K562 (cell line): ENCODE measurements around the gene IER3IP1. TPM values are rescaled to one million over a fixed set of nuclear protein-coding genes. Genes with fewer than 3 reads are reported as not detected.
A peak's percentile ranks its signal among the peaks of the same experiment; 100 is the strongest.

ENCODE experiments used
- GATA2 ChIP-seq: sonication (generic); formaldehyde crosslinking; IDR thresholded peaks from 2 replicates; pipeline ENCODE4 v1.4.0; 2020; ENCODE audit warnings: mild to moderate bottlenecking, missing genetic modification reagents
- NBN ChIP-seq: fragments of 450-650 bp; IDR thresholded peaks from 2 replicates; pipeline ENCODE4 v1.6.1; 2016; ENCODE audit warnings: low read depth, mild to moderate bottlenecking
- SMARCA4 ChIP-seq: fragments of 450-650 bp; IDR thresholded peaks from 2 replicates; pipeline ENCODE4 v1.6.1; 2016
- ZNF212 ChIP-seq: fragments of 450-650 bp; formaldehyde crosslinking; IDR thresholded peaks from 2 replicates; pipeline ENCODE4 v1.4.0; 2020; ENCODE audit warnings: mild to moderate bottlenecking
- ZSCAN29 ChIP-seq: fragments of 450-650 bp; IDR thresholded peaks from 2 replicates; pipeline ENCODE4 v1.6.1; 2017
- polyA plus RNA-seq, 8 experiments: library from polyadenylated mRNA; depleted of rRNA in 4 of 8; stranded (reverse) in 5 of 8; unstranded in 3 of 8; fragments of >200 nt; fragmentation: Nextera tagmentation in 2 of 8; fragmentation: Illumina TruSeq in 1 of 8; extraction: Ambion mirVana in 2 of 8; extraction: Trizol in 1 of 8; gene quantifications; 2 replicates each; pipeline versions ENCODE4 v1.2.1 to v1.2.3, GENCODE V29; 2011 to 2014; ENCODE audit warnings: inconsistent platforms in 1 of 8, missing spikeins in 1 of 8
- total RNA-seq, 7 experiments: library from RNA; depleted of rRNA in 6 of 7; stranded (reverse); fragments of >200 nt in 6 of 7; fragmentation: Illumina TruSeq in 2 of 7; extraction: Trizol in 2 of 7; gene quantifications; 2 replicates each; pipeline versions ENCODE4 v1.2.1 to v1.2.3, GENCODE V29; 2011 to 2021; ENCODE audit warnings: low replicate concordance in 1 of 7
- TF ChIP-seq, protein P1 (sequence below): fragments of 450-650 bp; IDR thresholded peaks from 2 replicates; pipeline ENCODE4 v1.6.1; 2016; ENCODE audit warnings: mild to moderate bottlenecking, moderate library complexity
- TF ChIP-seq, protein P2 (sequence below): fragments of 450-650 bp; IDR thresholded peaks from 2 replicates; pipeline ENCODE4 v1.6.1; 2017; ENCODE audit warnings: antibody characterized with exemption, mild to moderate bottlenecking
- TF ChIP-seq, protein P3 (sequence below), 2 experiments: IDR thresholded peaks in 1 of 2; conservative IDR thresholded peaks in 1 of 2; 2 replicates each; pipeline ENCODE4 v1.6.1; 2016; ENCODE audit warnings: low read depth in 2 of 2, mild to moderate bottlenecking in 1 of 2, missing compliant biosample characterization in 1 of 2, missing genetic modification characterization in 1 of 2, moderate library complexity in 1 of 2

The IER3IP1 gene
- total and polyA plus RNA-seq, 9 of the 15 experiments (the other 6 are each of a cell fraction or from before 2014, with no cell fraction given), result 9.0 to 38.2 (median 19.9) TPM

DNA sequence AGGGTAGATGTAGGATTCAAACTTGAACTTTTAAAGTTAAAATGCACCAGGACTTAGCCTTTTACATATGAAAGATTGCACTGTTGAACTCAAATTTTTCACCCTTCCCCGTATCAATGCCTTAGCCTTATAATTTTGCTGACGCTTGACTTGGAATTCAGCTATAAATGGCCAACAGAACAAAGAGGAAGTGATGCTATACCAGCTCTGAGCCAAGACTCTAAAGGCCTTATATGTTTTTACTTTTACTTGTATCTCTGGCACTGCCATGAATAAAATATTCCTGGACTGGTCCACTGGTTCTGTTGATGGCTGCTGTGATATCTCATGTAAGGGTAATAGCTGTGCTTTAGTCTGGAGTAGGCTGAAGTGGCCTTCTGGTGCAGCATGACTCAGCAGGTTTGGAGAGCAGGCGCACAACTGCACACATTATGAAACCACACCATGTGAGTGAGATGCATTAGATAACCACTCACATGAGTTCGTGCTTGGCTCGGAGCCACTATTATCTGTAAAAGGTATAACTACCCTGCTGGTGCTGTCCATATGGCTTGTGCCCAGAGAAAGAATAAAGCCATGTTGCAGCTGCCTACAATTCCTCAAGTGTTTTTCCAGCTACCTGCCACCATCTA lies 8.4 kb upstream of the IER3IP1 start (continued):
- TF ChIP-seq, protein P1, sequence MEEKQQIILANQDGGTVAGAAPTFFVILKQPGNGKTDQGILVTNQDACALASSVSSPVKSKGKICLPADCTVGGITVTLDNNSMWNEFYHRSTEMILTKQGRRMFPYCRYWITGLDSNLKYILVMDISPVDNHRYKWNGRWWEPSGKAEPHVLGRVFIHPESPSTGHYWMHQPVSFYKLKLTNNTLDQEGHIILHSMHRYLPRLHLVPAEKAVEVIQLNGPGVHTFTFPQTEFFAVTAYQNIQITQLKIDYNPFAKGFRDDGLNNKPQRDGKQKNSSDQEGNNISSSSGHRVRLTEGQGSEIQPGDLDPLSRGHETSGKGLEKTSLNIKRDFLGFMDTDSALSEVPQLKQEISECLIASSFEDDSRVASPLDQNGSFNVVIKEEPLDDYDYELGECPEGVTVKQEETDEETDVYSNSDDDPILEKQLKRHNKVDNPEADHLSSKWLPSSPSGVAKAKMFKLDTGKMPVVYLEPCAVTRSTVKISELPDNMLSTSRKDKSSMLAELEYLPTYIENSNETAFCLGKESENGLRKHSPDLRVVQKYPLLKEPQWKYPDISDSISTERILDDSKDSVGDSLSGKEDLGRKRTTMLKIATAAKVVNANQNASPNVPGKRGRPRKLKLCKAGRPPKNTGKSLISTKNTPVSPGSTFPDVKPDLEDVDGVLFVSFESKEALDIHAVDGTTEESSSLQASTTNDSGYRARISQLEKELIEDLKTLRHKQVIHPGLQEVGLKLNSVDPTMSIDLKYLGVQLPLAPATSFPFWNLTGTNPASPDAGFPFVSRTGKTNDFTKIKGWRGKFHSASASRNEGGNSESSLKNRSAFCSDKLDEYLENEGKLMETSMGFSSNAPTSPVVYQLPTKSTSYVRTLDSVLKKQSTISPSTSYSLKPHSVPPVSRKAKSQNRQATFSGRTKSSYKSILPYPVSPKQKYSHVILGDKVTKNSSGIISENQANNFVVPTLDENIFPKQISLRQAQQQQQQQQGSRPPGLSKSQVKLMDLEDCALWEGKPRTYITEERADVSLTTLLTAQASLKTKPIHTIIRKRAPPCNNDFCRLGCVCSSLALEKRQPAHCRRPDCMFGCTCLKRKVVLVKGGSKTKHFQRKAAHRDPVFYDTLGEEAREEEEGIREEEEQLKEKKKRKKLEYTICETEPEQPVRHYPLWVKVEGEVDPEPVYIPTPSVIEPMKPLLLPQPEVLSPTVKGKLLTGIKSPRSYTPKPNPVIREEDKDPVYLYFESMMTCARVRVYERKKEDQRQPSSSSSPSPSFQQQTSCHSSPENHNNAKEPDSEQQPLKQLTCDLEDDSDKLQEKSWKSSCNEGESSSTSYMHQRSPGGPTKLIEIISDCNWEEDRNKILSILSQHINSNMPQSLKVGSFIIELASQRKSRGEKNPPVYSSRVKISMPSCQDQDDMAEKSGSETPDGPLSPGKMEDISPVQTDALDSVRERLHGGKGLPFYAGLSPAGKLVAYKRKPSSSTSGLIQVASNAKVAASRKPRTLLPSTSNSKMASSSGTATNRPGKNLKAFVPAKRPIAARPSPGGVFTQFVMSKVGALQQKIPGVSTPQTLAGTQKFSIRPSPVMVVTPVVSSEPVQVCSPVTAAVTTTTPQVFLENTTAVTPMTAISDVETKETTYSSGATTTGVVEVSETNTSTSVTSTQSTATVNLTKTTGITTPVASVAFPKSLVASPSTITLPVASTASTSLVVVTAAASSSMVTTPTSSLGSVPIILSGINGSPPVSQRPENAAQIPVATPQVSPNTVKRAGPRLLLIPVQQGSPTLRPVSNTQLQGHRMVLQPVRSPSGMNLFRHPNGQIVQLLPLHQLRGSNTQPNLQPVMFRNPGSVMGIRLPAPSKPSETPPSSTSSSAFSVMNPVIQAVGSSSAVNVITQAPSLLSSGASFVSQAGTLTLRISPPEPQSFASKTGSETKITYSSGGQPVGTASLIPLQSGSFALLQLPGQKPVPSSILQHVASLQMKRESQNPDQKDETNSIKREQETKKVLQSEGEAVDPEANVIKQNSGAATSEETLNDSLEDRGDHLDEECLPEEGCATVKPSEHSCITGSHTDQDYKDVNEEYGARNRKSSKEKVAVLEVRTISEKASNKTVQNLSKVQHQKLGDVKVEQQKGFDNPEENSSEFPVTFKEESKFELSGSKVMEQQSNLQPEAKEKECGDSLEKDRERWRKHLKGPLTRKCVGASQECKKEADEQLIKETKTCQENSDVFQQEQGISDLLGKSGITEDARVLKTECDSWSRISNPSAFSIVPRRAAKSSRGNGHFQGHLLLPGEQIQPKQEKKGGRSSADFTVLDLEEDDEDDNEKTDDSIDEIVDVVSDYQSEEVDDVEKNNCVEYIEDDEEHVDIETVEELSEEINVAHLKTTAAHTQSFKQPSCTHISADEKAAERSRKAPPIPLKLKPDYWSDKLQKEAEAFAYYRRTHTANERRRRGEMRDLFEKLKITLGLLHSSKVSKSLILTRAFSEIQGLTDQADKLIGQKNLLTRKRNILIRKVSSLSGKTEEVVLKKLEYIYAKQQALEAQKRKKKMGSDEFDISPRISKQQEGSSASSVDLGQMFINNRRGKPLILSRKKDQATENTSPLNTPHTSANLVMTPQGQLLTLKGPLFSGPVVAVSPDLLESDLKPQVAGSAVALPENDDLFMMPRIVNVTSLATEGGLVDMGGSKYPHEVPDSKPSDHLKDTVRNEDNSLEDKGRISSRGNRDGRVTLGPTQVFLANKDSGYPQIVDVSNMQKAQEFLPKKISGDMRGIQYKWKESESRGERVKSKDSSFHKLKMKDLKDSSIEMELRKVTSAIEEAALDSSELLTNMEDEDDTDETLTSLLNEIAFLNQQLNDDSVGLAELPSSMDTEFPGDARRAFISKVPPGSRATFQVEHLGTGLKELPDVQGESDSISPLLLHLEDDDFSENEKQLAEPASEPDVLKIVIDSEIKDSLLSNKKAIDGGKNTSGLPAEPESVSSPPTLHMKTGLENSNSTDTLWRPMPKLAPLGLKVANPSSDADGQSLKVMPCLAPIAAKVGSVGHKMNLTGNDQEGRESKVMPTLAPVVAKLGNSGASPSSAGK, result peak; percentile 54
- TF ChIP-seq SMARCA4 (peak; percentile 60; the same call in 1 of the 2 replicates), NBN (0 out of 2 replicates have a peak, but pooled peaks have one; percentile 21), GATA2 (CRISPR knock-in tag) (peak; percentile 85), ZSCAN29 (no peak), ZNF212 (CRISPR knock-in tag) (no peak)
- TF ChIP-seq, protein P2, sequence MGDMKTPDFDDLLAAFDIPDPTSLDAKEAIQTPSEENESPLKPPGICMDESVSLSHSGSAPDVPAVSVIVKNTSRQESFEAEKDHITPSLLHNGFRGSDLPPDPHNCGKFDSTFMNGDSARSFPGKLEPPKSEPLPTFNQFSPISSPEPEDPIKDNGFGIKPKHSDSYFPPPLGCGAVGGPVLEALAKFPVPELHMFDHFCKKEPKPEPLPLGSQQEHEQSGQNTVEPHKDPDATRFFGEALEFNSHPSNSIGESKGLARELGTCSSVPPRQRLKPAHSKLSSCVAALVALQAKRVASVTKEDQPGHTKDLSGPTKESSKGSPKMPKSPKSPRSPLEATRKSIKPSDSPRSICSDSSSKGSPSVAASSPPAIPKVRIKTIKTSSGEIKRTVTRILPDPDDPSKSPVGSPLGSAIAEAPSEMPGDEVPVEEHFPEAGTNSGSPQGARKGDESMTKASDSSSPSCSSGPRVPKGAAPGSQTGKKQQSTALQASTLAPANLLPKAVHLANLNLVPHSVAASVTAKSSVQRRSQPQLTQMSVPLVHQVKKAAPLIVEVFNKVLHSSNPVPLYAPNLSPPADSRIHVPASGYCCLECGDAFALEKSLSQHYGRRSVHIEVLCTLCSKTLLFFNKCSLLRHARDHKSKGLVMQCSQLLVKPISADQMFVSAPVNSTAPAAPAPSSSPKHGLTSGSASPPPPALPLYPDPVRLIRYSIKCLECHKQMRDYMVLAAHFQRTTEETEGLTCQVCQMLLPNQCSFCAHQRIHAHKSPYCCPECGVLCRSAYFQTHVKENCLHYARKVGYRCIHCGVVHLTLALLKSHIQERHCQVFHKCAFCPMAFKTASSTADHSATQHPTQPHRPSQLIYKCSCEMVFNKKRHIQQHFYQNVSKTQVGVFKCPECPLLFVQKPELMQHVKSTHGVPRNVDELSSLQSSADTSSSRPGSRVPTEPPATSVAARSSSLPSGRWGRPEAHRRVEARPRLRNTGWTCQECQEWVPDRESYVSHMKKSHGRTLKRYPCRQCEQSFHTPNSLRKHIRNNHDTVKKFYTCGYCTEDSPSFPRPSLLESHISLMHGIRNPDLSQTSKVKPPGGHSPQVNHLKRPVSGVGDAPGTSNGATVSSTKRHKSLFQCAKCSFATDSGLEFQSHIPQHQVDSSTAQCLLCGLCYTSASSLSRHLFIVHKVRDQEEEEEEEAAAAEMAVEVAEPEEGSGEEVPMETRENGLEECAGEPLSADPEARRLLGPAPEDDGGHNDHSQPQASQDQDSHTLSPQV, result peak; percentile 65
- TF ChIP-seq, protein P3, sequence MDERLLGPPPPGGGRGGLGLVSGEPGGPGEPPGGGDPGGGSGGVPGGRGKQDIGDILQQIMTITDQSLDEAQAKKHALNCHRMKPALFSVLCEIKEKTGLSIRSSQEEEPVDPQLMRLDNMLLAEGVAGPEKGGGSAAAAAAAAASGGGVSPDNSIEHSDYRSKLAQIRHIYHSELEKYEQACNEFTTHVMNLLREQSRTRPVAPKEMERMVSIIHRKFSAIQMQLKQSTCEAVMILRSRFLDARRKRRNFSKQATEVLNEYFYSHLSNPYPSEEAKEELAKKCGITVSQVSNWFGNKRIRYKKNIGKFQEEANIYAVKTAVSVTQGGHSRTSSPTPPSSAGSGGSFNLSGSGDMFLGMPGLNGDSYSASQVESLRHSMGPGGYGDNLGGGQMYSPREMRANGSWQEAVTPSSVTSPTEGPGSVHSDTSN (CRISPR knock-in tag; IDR thresholded peaks at IDR 0.05; ENCODE audit: low read depth), result no peak
- TF ChIP-seq, protein P3 (tag; conservative IDR thresholded peaks at IDR 0.05; ENCODE audit: low read depth), result no peak
